Glomerular visceral epithelial cell (primary cell): ENCODE measurements around the gene TMEM51.
"Not testable (repeated sequence)": the region's sequence is repeated elsewhere in the genome, so short reads cannot be mapped to it uniquely, and the experiment has no call there.

Source experiments
- DNase-seq: peaks from one replicate; pipeline ENCODE4 v3.0.0-alpha.2; 2016; ENCODE audit errors: extremely low spot score

The TMEM51 gene

DNA sequence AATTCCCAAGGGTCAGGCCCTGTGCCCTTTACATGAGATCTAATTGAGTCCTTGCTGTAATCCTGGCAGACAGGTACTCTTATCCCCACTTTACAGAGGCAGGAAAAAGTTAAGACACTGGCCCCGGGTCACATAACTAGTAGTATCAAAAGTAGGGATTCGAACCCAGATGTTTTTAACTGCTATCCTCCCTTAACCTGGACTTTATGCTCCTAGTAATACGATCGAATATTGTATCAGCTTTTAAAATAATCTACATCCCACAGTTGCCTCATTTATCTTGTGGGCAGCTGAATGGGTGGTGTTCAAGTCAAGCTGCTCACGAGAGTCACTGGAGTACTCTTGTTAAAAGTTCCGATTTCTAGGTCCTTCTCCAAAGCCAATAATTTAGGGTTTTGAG lies 25.5 kb upstream of the TMEM51 start:
- DNase-seq = no peak

DNA sequence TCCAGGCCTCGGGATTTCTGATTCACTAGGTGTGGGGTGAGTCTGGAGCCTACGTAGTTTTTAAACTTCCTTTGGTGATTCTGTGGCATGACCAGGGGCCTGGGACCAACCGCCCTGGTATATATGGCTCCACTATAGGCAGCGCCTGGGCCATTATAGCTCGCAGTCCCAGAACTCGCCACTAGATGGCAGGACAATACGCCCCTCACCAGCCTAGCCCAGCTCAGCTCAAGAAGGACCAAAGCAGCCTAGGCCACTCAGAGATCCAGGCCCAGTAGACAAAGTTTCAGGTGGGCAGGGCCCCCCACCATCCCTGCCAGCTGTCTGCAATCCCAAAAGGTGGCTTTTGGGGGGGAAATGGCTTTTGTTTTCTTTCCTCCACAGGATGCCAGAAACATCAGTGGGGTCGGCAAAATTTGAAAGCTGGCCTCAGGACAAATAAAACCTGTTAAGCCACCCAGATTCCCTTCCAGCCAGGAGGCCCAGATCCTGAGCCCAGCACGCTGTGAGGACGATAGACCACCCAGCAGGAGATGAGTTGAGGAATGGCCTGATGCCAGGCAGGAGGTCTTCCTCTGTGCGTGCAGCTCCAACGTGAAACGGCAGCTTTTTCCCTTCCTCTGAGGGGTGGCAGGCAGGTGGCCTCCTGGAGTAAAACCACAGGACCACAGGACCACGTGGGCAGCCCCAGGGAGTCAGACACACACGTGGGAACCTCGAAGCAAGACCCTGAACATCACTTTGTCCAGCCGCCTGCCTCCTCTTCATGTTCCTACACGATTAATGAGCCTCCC lies 24.8 kb upstream of the TMEM51 start:
- peak; percentile 75 for DNase-seq

DNA sequence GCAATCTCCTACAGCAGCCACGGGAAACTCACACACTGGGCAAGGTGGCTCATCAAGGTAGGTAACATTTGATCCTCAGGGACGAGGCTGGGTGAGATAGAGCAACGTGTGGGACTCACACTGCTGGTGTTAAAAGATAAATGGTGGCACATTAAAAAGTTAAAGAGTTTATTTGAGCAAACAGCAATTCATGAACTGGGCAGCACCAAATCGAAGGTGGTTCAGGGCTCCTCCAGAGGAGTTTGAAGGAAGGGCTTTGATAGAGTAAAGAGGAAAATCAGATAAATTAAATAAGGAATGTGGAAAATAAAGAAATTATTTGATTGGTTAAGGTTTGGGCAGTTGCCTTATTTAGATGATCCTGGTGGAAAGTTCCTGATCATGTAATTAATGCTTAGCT lies 23.6 kb upstream of the TMEM51 start:
- no peak for DNase-seq

DNA sequence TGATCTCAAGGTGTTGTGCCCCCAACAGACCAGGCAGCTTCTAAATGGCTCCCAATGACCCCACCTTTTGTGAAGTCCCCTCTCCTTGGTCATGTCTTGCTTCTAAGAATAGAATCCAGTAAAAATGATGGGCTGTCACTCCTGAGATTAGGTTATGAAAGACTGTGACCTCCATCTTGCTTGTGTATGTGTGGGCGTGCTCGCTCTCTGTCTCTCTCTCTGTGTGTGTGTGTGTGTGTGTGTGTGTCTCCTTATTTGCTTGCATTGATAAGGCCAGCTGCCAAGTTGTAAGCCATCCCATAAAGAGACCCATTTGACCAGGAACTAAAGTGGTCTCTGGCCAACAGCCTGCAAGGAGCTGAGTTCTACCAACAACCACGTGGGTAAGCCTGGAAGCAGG lies 22.9 kb upstream of the TMEM51 start:
- no peak for DNase-seq

DNA sequence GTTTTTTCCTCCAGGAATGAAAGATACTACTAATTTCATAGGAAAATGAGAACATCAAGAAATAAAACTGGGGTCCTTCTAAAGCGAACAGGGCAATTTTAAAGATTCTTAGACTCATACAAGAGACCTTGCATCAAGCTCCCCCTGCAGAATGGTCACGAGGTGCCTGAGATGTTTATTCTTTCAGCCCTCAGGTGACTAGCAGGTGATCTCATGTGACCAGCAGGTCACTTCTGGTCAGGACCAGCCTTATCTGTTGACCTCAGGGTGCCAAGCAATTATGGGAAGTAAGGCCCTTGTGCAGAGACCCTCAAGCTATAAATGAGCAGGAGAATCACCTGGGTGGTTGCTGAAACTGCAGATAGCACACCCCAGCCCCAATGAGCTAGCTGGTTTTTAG lies 20.6 kb upstream of the TMEM51 start:
- no peak for DNase-seq

DNA sequence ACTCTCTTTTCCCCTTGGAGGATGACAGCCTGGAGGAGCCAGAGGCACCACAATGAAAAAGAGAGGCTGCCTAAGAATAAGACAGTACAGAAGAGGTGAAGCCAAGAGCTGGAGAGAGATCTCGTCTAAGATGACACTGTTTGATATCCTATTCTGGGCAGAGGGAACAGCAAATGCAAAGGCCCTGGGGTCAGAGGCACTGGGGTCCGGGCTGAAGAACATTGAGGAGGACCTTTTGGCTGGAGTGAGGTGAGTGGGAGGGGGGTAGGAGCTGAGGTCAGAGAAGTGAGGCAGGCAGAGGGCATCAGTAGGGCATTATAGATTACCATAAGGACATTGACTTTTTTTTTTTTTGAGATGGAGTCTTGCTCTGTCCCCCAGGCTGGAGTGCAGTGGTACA lies 19.3 kb upstream of the TMEM51 start:
- DNase-seq = no peak

DNA sequence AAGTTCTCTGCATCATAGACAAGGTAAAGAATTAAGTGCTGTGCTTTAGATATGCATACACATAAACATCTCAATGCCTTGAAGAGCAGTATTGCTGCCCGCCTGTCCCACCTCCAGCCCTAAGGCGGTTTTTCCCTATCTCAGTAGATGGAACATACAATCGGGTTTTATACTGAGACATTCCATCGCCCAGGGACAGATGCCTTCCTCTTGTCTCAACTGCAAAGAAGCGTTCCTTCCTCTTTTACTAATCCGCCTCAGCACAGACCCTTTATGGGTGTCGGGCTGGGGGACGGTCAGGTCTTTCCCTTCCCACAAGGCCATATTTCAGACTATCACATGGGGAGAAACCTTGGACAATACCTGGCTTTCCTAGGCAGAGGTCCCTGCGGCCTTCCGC lies 17.9 kb upstream of the TMEM51 start:
- DNase-seq = not testable (repeated sequence)

DNA sequence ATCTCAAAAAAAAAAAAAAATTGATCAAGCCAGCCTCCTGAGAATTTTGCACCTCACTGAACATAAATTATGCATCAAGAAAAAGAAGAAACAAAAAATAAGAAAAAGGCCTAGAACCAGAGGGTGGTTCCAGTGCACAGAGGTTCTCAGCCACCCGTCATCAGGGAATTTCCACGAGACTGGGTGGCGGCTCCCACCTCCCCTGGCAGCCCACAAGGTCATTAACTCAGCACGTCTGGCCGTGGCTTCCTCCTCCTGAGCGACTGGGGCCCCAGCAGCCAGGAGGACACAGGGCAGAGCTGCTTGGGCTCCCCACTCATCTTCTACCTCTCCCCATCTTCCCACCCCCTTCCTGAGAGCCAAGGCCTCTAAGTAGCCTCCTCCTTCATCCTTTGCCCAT lies 15.7 kb upstream of the TMEM51 start:
- peak; percentile 69 for DNase-seq

DNA sequence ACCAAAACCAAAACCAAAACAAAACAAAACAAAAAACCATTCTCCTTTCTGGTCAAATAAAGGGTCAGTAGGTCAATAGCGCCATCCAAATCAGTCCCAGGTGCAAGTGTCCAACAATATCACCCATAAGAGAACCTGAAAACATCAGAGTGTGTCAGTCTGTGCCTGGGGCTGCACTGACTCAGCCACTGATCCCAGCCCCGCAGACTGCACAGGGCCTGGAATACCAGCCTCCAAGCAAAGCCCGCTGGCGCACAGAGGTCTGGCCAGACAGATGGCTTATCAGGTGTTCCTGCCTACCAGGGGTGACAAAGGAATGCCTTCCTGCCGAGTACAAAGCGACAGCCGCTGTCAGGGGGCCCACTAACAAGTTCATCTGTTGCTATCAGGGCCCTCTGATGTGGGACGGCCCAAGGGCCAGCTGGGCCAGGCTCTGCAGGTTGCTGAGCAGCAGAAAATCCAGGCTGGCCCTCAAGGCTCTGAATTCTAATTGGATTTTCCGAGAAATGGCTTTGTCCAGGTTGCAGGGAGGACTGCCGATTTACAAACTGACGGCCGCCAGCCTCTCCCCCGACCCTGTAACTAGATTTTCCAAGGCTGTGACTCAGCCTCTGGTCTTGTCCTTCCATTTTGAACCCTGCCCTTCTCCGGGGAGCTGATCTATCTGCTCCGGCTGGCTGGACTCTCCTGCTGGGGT lies 13.7 kb upstream of the TMEM51 start:
- peak; percentile 25 for DNase-seq

DNA sequence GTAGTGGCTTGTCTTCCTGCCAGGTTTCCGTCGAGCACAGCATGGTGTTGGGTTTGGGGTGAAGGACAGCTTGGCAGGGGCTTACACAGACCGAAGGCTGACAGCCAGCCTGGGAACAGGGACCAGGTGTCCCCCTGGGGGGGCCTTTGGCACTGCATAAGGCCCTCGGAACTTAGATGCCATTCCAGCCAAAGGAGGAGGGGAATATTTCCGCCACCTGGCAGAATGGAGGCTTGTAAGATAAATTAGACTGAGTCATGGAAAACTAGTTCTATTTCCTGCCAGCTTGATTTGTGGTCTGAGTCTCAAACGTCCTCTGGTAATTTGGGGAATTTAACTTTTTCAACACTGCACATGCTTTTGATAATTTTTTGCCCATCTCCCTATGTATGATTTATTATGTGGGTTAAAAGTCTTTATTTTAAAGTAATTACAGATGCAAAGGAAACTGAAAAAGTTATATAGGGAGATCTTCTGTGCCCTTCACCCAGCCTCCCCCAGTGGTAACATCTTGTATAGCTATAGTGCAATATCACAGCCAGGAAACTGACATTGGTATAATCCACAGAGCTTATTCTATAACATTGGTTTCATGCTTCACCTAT lies 11.5 kb upstream of the TMEM51 start:
- peak; percentile 60 for DNase-seq

DNA sequence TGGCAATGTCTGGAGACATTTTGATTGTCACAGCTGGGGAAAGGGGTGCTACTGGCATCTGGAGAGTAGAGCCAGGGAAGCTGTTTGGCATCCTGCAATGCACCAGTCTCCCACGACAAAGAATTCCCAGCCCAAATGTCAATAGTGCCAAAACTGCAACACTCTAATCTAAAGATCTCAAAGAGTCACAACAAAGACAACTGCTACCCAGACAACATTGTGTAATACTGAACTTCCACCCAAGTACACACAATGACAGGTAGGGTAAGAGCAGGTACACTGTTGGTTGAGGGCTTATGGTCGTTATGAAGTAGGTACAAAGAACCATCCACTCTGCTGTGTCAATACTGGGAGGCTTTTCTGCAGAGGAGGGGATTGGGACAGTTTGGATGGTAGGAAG lies 8.2 kb upstream of the TMEM51 start:
- no peak for DNase-seq

DNA sequence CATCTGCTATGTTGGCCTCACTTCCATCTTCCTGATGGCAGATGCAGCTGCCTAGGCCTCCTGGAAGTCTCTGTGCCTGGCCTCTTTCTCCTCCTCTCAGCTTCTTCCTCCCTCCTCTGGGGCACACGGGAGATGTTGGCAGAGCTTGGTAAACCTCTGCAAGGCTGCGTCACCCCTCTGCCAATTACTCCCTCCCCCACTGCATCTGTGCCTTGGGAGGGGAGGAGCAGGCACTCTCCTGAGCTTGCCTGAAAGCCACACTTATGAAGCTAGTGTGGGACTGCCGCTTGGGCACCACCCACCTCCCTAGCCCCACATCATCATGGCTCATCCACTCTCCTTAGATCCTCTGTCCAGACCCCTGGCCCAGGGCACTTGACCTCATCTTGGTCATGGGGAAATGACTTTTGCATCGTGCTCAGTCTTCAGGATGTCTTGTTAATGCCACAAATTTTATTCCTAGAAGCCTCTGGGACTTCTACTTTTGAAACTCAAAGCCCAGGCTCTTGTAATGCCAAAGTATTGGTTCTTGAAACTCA lies 7.3 kb upstream of the TMEM51 start:
- DNase-seq = no peak

DNA sequence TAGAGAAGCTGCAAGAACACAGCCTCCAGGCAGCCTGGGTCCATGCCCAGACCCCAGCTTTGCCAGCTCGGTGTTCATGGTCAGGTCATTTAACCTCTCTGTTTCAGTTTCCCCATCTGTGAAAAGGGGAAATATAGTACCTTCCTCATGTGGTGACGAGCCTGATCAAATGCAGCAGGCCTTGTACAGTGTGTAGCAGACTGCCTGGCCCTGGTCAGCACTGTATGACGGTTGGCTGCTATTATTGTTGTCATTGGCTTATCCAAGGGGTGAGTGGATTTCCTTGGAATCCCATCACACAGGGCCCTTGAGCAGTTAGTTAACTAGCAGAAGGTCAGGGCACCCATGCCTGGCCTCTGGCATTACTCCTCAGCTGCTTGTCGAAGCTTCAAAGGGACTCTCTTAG lies 6.6 kb upstream of the TMEM51 start:
- DNase-seq = no peak

DNA sequence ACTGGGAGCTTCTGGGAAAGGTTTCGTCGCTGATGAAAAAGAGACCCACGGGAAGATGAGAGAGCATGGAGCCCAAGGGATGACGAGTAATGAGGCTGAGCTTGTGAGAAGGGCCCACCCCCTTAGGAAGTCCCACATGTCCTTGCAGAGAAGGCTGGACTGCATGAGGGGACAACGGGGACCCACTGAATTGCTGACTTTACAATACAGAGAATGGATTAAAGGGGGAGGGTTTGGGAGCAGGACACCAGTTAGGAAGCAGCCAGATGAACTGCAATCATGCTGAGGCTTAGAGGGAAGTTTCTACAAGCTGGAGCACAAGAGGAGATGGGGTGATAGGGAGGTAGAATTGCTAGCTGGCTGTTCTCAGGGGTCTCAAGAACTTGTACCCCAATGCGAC lies 5.5 kb upstream of the TMEM51 start:
- no peak for DNase-seq

DNA sequence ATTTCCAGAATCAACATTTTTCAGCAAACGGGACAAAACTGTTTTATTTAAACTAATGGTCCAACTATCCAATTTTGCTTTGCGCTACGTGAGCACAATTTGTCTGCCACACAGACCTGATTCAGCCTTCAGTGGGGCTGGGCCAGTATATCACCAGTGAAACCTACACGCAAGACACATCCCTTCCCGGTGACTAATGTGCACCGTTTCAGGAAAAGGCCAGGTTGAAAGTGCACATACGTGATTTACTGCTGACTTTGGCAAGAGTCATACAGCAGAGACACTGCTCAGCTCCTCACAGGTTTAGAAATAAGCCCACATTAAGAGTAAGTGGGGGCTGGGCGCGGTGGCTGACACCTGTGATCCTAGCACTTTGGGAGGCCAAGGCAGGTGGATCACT lies 5.1 kb upstream of the TMEM51 start:
- no peak for DNase-seq

DNA sequence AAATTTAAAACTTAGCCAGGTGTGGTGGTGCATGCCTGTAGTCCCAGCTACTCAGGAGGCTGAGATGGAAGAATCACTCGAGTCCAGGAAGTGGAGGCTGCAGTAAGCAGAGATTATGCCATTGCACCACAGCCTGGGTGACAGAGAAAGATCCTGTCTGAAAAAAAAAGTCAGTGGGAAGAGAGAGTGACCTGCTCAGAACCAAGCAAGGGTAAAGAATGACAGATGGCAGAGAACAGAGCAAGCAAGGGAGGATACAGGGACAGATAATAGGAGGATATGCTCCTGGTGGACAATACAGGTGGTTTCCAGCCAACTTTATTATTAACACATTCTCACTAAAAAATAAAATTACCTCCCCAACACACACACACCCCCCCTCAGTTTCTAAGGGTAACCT lies 4.6 kb upstream of the TMEM51 start:
- no peak for DNase-seq

DNA sequence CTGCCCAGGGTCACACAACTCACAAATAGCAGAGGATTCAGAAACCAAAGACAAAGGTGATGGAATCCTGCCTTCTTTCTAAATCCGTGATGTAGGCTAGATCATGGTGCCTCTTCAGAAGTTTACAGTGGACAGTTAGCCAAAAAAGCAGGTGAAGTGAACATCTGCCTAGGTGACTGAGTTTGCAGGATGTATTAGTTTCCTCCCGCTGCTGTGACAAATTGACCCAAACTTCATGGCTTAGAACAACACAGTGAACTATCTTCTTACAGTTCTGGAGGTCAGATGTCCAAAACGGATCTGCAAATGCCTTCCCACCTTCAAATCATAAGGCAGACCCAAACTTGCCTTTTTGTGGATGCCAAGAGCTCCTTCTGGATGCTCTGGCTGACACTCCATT lies 3.2 kb upstream of the TMEM51 start:
- no peak for DNase-seq

DNA sequence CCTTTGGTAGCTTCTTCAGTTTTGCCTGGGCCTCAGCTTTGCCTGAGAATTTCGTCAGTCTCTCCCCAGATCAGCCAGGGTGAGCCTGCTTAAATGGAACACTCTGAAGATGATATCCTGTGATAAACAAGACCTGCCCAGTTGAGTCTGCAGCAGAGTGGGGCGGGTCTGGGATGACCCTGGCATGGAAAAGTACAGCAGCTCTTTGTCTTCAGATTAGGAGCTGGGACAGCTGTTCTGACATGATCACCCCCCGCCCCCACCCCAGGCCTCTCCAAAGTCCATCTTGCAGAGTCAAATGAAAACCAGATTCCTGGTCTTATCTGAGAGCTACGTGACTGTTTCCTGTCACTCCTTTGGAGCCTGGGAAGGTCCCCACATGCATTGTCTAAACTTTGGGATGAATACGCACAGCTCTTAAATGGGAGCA lies 2.2 kb upstream of the TMEM51 start:
- no peak for DNase-seq

DNA sequence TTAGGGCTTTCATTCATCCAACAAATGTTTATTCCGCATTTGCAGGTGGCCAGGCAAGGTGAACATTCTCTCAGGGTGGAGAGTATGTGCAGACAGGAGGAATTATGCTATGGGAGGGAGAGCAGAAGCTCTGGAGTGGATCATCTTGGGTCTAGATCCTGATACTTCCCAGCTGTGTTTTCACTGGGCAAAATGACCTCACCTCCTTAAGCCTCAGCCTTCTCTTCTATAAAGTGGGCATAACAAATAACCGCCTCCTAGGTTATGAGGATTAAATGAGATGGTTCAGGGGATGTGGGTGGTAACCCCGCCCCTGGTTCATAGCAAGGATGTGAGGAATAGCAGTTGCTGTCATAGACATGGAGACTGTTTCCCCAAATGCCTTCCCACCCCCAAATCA lies 1.7 kb upstream of the TMEM51 start:
- no peak for DNase-seq

DNA sequence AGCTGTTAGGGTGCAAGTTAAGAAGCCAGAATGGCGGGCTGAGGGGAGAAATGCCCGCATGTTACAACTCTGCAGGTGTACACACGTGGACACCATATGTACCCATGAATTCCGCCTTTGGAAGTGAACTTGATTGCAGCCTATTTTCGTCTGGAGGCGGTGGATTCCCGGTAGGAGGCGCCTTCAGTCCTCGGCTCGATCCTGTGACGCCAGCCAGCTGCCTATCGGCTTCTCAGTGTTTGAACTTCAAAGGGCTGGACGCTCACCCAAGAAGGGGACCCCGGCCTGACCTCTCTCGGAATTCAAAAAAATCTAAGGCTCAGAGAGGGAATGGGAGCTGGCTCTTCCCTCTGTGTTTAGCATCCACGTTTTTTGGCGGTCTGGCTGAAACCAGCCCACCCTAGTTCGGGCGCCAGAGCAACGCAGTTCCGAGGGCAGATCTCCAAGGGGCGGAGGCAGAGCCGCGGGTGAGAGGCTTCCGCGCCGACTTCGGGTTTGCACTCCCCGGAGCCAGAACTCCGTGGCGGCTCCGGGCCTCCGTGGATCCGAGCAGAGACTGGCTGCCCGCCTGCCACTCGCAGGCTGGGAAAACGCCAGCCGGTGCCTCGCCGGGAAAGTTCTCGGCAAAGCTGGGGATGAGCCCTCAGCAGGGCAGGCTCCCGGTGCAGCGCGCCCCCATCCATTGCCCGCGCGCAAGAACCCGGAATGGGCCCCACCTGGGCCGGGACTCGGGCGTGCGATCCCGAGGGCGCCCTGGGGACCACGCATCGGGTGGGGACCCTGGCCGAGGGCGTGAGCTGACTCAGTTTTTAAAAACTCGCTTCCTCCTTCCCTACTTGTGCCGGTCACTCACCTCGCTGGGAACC lies 996 bp upstream of the TMEM51 start:
- DNase-seq = peak; percentile 83

DNA sequence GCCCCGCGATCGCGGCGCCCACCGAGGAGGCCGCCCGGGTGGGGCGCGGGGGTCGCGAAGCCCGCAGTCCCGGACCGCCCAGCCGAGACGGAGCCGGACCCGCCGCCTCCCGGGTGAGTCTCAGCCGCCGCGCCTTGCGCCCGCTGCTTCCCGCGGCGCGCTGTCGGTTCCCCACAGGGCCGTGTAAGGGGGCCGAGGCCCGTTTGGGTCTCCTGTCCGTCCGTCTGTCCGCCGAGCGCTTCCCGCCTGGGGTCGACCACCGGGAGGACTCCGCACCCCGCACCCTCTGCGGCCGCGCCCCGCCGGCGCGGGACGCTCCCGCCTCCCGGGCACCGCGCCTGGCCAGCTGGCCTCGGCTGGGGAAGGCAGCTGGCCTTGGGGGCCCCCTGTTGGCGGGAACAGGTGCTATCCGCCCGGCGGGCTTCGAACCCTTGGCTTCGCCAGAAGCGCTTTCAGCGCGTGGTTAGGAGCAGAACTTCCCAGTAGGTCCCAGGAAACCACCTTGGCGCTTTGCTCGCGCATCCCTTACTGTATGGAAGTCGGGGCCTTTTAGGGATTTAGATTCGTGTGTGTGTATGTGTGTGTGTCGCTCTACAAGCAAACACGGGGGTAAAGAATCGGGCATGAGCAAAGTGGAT lies 414 bp downstream of the TMEM51 start:
- peak; percentile 73 for DNase-seq
